Measurements from ENCODE around the gene FRS3. TPM values are rescaled to one million over a fixed set of nuclear protein-coding genes. Genes with fewer than 3 reads are reported as not detected.

FRS3 gene
- total and polyA plus RNA-seq, 2 of the 8 experiments (the other 6 are each of a cell fraction or from before 2014, with no cell fraction given), result 3.4 to 4.4 TPM

DNA sequence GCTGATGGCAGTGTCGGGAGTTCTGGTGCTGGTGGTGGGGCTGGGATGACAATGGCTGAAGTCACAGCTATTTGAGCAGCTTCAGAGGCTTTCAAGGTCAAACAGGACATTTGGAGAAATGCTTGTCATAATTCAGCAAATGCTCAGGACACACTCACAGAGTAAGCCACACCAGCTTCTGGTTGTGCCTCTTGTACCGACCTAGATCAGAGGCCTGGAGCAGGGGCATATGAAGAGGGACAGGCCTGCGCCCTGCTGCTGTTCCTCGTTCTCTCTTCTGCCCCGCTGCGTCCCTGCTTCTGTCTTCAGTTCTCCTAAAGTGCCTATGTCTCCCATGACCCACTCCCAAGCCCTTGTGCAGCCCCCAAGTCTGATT lies 31.6 kb downstream of the FRS3 start:
- Histone ChIP-seq H3K9ac (replicated peaks in 1 of 4; ENCODE audit: extremely low read depth in 1 of 4, low read depth in 3 of 4, low read length in 3 of 4) (no peak overlapping the region), H3K9me3 (ENCODE audit: insufficient read depth in 2 of 2, low read depth in 1 of 2, low read length in 1 of 2) (no peaks in the 10 kb centered on the region), H4K8ac (ENCODE audit: extremely low read depth, insufficient read depth, low read length) (no peak overlapping the region), H4K20me1 (replicated peaks in 1 of 2; ENCODE audit: control insufficient read depth in 1 of 2, insufficient read depth in 2 of 2, low read length in 2 of 2) (no peaks in the 10 kb centered on the region), H3K79me2 (ENCODE audit: control insufficient read depth in 1 of 2, insufficient read depth in 2 of 2, low read length in 2 of 2) (no peaks in the 10 kb centered on the region), H2AK5ac (ENCODE audit: low read depth, low read length) (no peak overlapping the region), H3K23me2 (ENCODE audit: low read depth, low read length) (no peaks in the 10 kb centered on the region), H2AFZ (ENCODE audit: low read length) (no peak overlapping the region), H3K14ac (ENCODE audit: insufficient read length) (no peak overlapping the region), H2BK120ac (replicated peaks; ENCODE audit: low read depth, low read length) (no peak overlapping the region), H2BK20ac (ENCODE audit: low read length) (no peak overlapping the region), H3K79me1 (ENCODE audit: low read depth, low read length) (no peaks in the 10 kb centered on the region), H2BK5ac (ENCODE audit: low read depth, low read length) (no peak overlapping the region), H2BK15ac (ENCODE audit: low read length) (no peak overlapping the region), H2BK12ac (ENCODE audit: low read depth, low read length) (no peak overlapping the region), H3K4me3 (ENCODE audit: extremely low read depth in 1 of 4, insufficient read depth in 2 of 4, low read depth in 3 of 4, low read length in 4 of 4) (no peak overlapping the region), H4K91ac (replicated peaks; ENCODE audit: insufficient read length, low read length) (no peak overlapping the region), H3K4ac (replicated peaks; ENCODE audit: insufficient read length, low read depth, low read length) (no peak overlapping the region), H3K4me1 (replicated peaks in 1 of 4; ENCODE audit: control insufficient read depth in 3 of 4, insufficient read depth in 4 of 4, low read length in 3 of 4) (peaks cover 0 to 3% (median 0%) of the 10 kb centered on the region in 4 experiments; a peak in 2 of 7 replicates), H3K18ac (ENCODE audit: extremely low read depth, low read length) (no peak overlapping the region), H3K56ac (replicated peaks; ENCODE audit: insufficient read length, low read depth, low read length) (no peak overlapping the region), H3K36me3 (ENCODE audit: control insufficient read depth in 2 of 4, insufficient read depth in 4 of 4, low read length in 3 of 4) (no peaks in the 10 kb centered on the region), H3K4me2 (ENCODE audit: insufficient read depth in 1 of 2, low read depth in 2 of 2, low read length in 2 of 2) (no peak overlapping the region), H3K23ac (ENCODE audit: insufficient read length) (no peak overlapping the region), H3K27ac (ENCODE audit: low read depth, low read length) (no peak overlapping the region), H4K5ac (ENCODE audit: insufficient read length, low read depth, low read length) (no peak overlapping the region), H3K27me3 (replicated peaks in 1 of 4; ENCODE audit: control insufficient read depth in 3 of 4, extremely low read depth in 1 of 4, insufficient read depth in 3 of 4, low read length in 3 of 4) (no peaks in the 10 kb centered on the region)
- WGBS, 2 experiments (ENCODE audit: extremely low coverage in 1 of 2, insufficient coverage in 1 of 2, insufficient read length in 1 of 2, insufficient replicate concordance in 2 of 2, low coverage in 1 of 2, low lambda C conversion rate in 2 of 2, missing lambda C conversion rate in 1 of 2), result 95% methylated on average over 6 of the region's 6 CpGs; no CpG with 5 or more reads in 1 of the 2 experiments
- no peak for FAIRE-seq
- CTCF ChIA-PET (ENCODE audit: partially characterized antibody), result interaction anchor here (1.0 to 4.4 kb wide), 6 partner anchors 8 to 43 kb away, joined by 3 to 21 read pairs (median 6); no protein-coding TSS in a partner anchor
- TF ChIP-seq ATF2 (IDR thresholded peaks at IDR 0.05; ENCODE audit: low read length), result no peak
- no peak for TF ChIP-seq SIX5 (IDR thresholded peaks at IDR 0.05; ENCODE audit: low read depth, low read length)
- no peak for TF ChIP-seq EP300 (IDR thresholded peaks at IDR 0.05; ENCODE audit: borderline replicate concordance in 1 of 2, low read depth in 2 of 2, low read length in 2 of 2)
- TF ChIP-seq, protein P1, sequence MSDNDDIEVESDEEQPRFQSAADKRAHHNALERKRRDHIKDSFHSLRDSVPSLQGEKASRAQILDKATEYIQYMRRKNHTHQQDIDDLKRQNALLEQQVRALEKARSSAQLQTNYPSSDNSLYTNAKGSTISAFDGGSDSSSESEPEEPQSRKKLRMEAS (IDR thresholded peaks at IDR 0.05), result no peak
- no peak for TF ChIP-seq SAP30 (IDR thresholded peaks at IDR 0.05; ENCODE audit: insufficient read depth, insufficient replicate concordance, low read length)
- TF ChIP-seq, protein P2, sequence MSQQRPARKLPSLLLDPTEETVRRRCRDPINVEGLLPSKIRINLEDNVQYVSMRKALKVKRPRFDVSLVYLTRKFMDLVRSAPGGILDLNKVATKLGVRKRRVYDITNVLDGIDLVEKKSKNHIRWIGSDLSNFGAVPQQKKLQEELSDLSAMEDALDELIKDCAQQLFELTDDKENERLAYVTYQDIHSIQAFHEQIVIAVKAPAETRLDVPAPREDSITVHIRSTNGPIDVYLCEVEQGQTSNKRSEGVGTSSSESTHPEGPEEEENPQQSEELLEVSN (IDR thresholded peaks at IDR 0.05), result no peak
- POLR2A ChIA-PET (ENCODE audit: partially characterized antibody), result no interaction called here
- no peak for DNase-seq (ENCODE audit: low read depth in 1 of 2, low spot score in 2 of 2)
